Rectal smooth muscle tissue (tissue), 1 donor: Measurements from ENCODE around the gene PLPP6.

Source experiments
- H3K27ac ChIP-seq: one replicate; pipeline ENCODE4 v1.7.0; 2013; ENCODE audit warnings: low read depth, low read length, inconsistent platforms
- H3K27me3 ChIP-seq: one replicate; pipeline ENCODE4 v1.7.0; 2013; ENCODE audit warnings: low read length; ENCODE audit not compliant: control insufficient read depth, insufficient read depth
- H3K36me3 ChIP-seq: one replicate; pipeline ENCODE4 v1.7.0; 2013; ENCODE audit warnings: low read length; ENCODE audit not compliant: control insufficient read depth, insufficient read depth
- H3K4me1 ChIP-seq: one replicate; pipeline ENCODE4 v1.7.0; 2013; ENCODE audit warnings: low read length; ENCODE audit not compliant: control insufficient read depth, insufficient read depth
- H3K4me3 ChIP-seq: one replicate; pipeline ENCODE4 v1.7.0; 2013; ENCODE audit warnings: low read length
- H3K9ac ChIP-seq: one replicate; pipeline ENCODE4 v1.7.0; 2013; ENCODE audit warnings: low read length

The PLPP6 gene

GRCh38 chr9:4666042-4666699 is 4.1 kb downstream of the PLPP6 start, which contains the start of gene SPATA6L:
Gene SPATA6L, minus strand, starts transcription at chr9:4666480. Its CDS starts 230 bp downstream, at chr9:4666250.
- Histone ChIP-seq H3K9ac (no peak within 1 kb of the TSS), H3K4me3 (peak within 1 kb of the TSS; percentile 78), H3K27me3 (no peaks in the 10 kb centered on the region), H3K27ac (no peak within 1 kb of the TSS), H3K4me1 (no peaks in the 10 kb centered on the region), H3K36me3 (no peaks in the 10 kb centered on the region)

GRCh38 chr9:4667681-4668080 is 5.6 kb downstream of the PLPP6 start:
- no peak overlapping the region for H3K9ac ChIP-seq
- no peak overlapping the region for H3K27ac ChIP-seq
- no peaks in the 10 kb centered on the region for H3K36me3 ChIP-seq
- H3K4me1 ChIP-seq = no peaks in the 10 kb centered on the region
- H3K4me3 ChIP-seq = no peak overlapping the region
- H3K27me3 ChIP-seq = no peaks in the 10 kb centered on the region

- Histone ChIP-seq H3K9ac (no peak overlapping the region), H3K4me3 (no peak overlapping the region), H3K27me3 (no peaks in the 10 kb centered on the region), H3K27ac (no peak overlapping the region), H3K4me1 (no peaks in the 10 kb centered on the region), H3K36me3 (no peaks in the 10 kb centered on the region)
Observed at GRCh38 chr9:4668604-4669003, 6.5 kb downstream of the PLPP6 start.

- H3K27me3 ChIP-seq = no peaks in the 10 kb centered on the region
- H3K36me3 ChIP-seq = no peaks in the 10 kb centered on the region
- H3K4me3 ChIP-seq = no peak overlapping the region
- no peaks in the 10 kb centered on the region for H3K4me1 ChIP-seq
- H3K9ac ChIP-seq = no peak overlapping the region
- no peak overlapping the region for H3K27ac ChIP-seq
Observed at GRCh38 chr9:4669890-4670289, 7.8 kb downstream of the PLPP6 start.

GRCh38 chr9:4670591-4670990 is 8.5 kb downstream of the PLPP6 start:
- Histone ChIP-seq H3K27ac (no peak overlapping the region), H3K9ac (no peak overlapping the region), H3K4me1 (no peaks in the 10 kb centered on the region), H3K4me3 (no peak overlapping the region), H3K27me3 (no peaks in the 10 kb centered on the region), H3K36me3 (no peaks in the 10 kb centered on the region)

- H3K27me3 ChIP-seq = no peaks in the 10 kb centered on the region
- no peaks in the 10 kb centered on the region for H3K36me3 ChIP-seq
- no peak overlapping the region for H3K27ac ChIP-seq
- no peak overlapping the region for H3K9ac ChIP-seq
- no peaks in the 10 kb centered on the region for H3K4me1 ChIP-seq
- no peak overlapping the region for H3K4me3 ChIP-seq
Observed at GRCh38 chr9:4671737-4672136, 9.6 kb downstream of the PLPP6 start.

- peaks cover 4% of the 10 kb centered on the region for H3K4me1 ChIP-seq
Observed at GRCh38 chr9:4674783-4675182, 12.7 kb downstream of the PLPP6 start.

GRCh38 chr9:4677392-4677791 is 15.3 kb downstream of the PLPP6 start:
- H3K27ac ChIP-seq = no peak overlapping the region
- peaks cover 11% of the 10 kb centered on the region for H3K4me1 ChIP-seq
- no peak overlapping the region for H3K4me3 ChIP-seq
- H3K27me3 ChIP-seq = no peaks in the 10 kb centered on the region
- H3K9ac ChIP-seq = no peak overlapping the region
- no peaks in the 10 kb centered on the region for H3K36me3 ChIP-seq

More at GRCh38 chr9:4674783-4675182, 12.7 kb downstream of the PLPP6 start:
- Histone ChIP-seq H3K36me3 (no peaks in the 10 kb centered on the region), H3K9ac (no peak overlapping the region), H3K27me3 (no peaks in the 10 kb centered on the region), H3K27ac (no peak overlapping the region), H3K4me3 (no peak overlapping the region)

GRCh38 chr9:4678679-4679267 is 16.7 kb downstream of the PLPP6 start:
- Histone ChIP-seq H3K4me1 (peaks cover 11% of the 10 kb centered on the region), H3K36me3 (no peaks in the 10 kb centered on the region), H3K9ac (peak overlapping the region; percentile 89), H3K4me3 (peak overlapping the region; percentile 99), H3K27me3 (no peaks in the 10 kb centered on the region), H3K27ac (peak overlapping the region; percentile 98)

GRCh38 chr9:4679268-4680172 is 17.4 kb downstream of the PLPP6 start, which contains the start of gene CDC37L1:
Gene CDC37L1, plus strand, starts transcription at chr9:4679569. Its CDS starts 199 bp downstream, at chr9:4679768.
- H3K36me3 ChIP-seq = no peaks in the 10 kb centered on the region
- H3K4me1 ChIP-seq = peaks cover 11% of the 10 kb centered on the region
- H3K27me3 ChIP-seq = no peaks in the 10 kb centered on the region
- H3K27ac ChIP-seq = peak within 1 kb of the TSS; percentile 98
- H3K4me3 ChIP-seq = peak within 1 kb of the TSS; percentile 99
- peak within 1 kb of the TSS; percentile 92 for H3K9ac ChIP-seq

- peak overlapping the region; percentile 99 for H3K4me3 ChIP-seq
- H3K36me3 ChIP-seq = no peaks in the 10 kb centered on the region
- H3K9ac ChIP-seq = peak overlapping the region; percentile 92
- H3K27me3 ChIP-seq = no peaks in the 10 kb centered on the region
- peaks cover 11% of the 10 kb centered on the region for H3K4me1 ChIP-seq
- peak overlapping the region; percentile 98 for H3K27ac ChIP-seq
Observed at GRCh38 chr9:4680173-4680525, 18.1 kb downstream of the PLPP6 start.

- Histone ChIP-seq H3K4me3 (peak overlapping the region; percentile 99), H3K27me3 (no peaks in the 10 kb centered on the region), H3K27ac (peak overlapping the region; percentile 98), H3K4me1 (peaks cover 11% of the 10 kb centered on the region), H3K9ac (no peak overlapping the region), H3K36me3 (no peaks in the 10 kb centered on the region)
Observed at GRCh38 chr9:4680750-4681149, 18.7 kb downstream of the PLPP6 start.
